NB4 (cell line): ENCODE measurements around the gene WFIKKN2.

Experiments
- POLR2A ChIP-seq: IDR thresholded peaks from 2 replicates; pipeline ENCODE4 v1.6.1; 2011; ENCODE audit warnings: mild to moderate bottlenecking; ENCODE audit not compliant: insufficient read length; ENCODE audit errors: extremely low read depth
- TF ChIP-seq, protein P1 (sequence below): IDR thresholded peaks from one replicate; pipeline ENCODE4 v1.5.1; 2012; ENCODE audit warnings: low read depth, low read length

DNA sequence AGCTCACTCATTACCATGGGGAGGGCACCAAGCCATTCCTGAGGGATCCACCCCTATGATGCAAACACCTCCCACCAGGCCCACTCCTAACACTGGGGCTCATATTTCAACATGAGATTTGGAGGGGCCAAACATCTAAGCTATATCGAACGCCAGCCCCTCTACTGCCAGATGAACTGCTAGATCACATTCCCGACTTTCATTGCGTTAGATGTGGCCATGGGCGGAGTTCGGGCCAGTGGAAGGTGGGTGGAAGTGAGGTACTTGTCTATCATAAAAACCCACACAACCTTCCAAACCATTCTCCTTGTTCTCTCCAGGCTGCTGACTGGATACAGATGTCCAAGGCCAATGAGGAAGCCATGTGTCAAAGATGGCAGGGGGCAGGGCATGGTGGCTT, 41.0 kb upstream of the WFIKKN2 start:
- TF ChIP-seq, protein P1, sequence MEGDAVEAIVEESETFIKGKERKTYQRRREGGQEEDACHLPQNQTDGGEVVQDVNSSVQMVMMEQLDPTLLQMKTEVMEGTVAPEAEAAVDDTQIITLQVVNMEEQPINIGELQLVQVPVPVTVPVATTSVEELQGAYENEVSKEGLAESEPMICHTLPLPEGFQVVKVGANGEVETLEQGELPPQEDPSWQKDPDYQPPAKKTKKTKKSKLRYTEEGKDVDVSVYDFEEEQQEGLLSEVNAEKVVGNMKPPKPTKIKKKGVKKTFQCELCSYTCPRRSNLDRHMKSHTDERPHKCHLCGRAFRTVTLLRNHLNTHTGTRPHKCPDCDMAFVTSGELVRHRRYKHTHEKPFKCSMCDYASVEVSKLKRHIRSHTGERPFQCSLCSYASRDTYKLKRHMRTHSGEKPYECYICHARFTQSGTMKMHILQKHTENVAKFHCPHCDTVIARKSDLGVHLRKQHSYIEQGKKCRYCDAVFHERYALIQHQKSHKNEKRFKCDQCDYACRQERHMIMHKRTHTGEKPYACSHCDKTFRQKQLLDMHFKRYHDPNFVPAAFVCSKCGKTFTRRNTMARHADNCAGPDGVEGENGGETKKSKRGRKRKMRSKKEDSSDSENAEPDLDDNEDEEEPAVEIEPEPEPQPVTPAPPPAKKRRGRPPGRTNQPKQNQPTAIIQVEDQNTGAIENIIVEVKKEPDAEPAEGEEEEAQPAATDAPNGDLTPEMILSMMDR, result no peak
- TF ChIP-seq POLR2A, result no peak
